Dendritic cell treated with granulocyte-macrophage colony-stimulating factor and Interleukin-4, amounts not matched to agents 40 ng/mL and 50 ng/mL, for 4 days (primary cell): ENCODE measurements around the gene RRM2.

ENCODE experiments used
- H3K27ac Mint-ChIP-seq: one replicate; pipeline ENCODE4 v1.8.0; 2022; ENCODE audit warnings: mild to moderate bottlenecking, mixed read lengths
- H3K27me3 Mint-ChIP-seq: one replicate; pipeline ENCODE4 v1.8.0; 2022; ENCODE audit warnings: mild to moderate bottlenecking, mixed read lengths
- H3K36me3 Mint-ChIP-seq: one replicate; pipeline ENCODE4 v1.8.0; 2022; ENCODE audit warnings: low read depth, mixed read lengths
- H3K4me1 Mint-ChIP-seq: one replicate; pipeline ENCODE4 v1.8.0; 2022; ENCODE audit warnings: low read depth, mixed read lengths
- H3K4me3 Mint-ChIP-seq: one replicate; pipeline ENCODE4 v1.8.0; 2022; ENCODE audit warnings: mild to moderate bottlenecking, moderate library complexity, mixed read lengths
- H3K9me3 Mint-ChIP-seq: one replicate; pipeline ENCODE4 v1.8.0; 2022; ENCODE audit warnings: mixed read lengths
- intact Hi-C: fragments of 100-400 bp; cut with micrococcal nuclease; formaldehyde crosslinking; loops from one replicate; pipeline ENCODE4 v1.15.0; 2022

RRM2 gene

DNA sequence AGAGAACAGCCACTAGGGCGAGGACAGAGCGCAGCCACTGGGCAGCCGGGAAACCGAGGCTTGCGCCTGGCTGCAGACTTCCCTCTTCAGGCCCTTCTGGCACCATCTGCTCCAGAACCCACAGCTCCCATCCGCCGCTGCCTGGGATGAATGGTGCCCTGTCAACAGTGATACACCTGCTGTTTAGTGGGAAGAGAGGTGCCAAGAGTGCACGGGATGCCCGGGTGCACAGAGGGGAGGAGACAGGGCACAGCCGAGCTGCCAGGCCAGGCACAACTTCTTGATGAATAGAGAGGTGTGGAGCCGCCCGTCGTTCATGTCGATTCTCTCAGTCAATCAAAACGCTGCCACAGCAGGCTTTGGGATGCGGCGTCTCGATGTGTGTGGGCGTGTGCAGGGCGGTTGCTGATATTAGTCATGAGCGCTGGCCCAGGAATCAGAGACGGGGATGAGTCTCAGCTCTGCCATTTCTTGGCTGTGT is 39.5 kb downstream of the RRM2 start:
- H3K27me3 Mint-ChIP-seq: no peaks in the 10 kb centered on the region
- intact Hi-C loops: no loop called here
- no peak overlapping the region for H3K27ac Mint-ChIP-seq
- peaks cover 14% of the 10 kb centered on the region for H3K36me3 Mint-ChIP-seq
- H3K9me3 Mint-ChIP-seq: no peaks in the 10 kb centered on the region
- H3K4me1 Mint-ChIP-seq: peaks cover 6% of the 10 kb centered on the region
- no peak overlapping the region for H3K4me3 Mint-ChIP-seq

- H3K27ac Mint-ChIP-seq: no peak overlapping the region
- no peaks in the 10 kb centered on the region for H3K9me3 Mint-ChIP-seq
- intact Hi-C loops: no loop called here
- H3K4me3 Mint-ChIP-seq: no peak overlapping the region
- H3K4me1 Mint-ChIP-seq: peaks cover 6% of the 10 kb centered on the region
- H3K27me3 Mint-ChIP-seq: no peaks in the 10 kb centered on the region
- peaks cover 14% of the 10 kb centered on the region for H3K36me3 Mint-ChIP-seq
These were observed 40.3 kb downstream of the RRM2 start for GRCh38 chr2:10162586-10163497.

DNA sequence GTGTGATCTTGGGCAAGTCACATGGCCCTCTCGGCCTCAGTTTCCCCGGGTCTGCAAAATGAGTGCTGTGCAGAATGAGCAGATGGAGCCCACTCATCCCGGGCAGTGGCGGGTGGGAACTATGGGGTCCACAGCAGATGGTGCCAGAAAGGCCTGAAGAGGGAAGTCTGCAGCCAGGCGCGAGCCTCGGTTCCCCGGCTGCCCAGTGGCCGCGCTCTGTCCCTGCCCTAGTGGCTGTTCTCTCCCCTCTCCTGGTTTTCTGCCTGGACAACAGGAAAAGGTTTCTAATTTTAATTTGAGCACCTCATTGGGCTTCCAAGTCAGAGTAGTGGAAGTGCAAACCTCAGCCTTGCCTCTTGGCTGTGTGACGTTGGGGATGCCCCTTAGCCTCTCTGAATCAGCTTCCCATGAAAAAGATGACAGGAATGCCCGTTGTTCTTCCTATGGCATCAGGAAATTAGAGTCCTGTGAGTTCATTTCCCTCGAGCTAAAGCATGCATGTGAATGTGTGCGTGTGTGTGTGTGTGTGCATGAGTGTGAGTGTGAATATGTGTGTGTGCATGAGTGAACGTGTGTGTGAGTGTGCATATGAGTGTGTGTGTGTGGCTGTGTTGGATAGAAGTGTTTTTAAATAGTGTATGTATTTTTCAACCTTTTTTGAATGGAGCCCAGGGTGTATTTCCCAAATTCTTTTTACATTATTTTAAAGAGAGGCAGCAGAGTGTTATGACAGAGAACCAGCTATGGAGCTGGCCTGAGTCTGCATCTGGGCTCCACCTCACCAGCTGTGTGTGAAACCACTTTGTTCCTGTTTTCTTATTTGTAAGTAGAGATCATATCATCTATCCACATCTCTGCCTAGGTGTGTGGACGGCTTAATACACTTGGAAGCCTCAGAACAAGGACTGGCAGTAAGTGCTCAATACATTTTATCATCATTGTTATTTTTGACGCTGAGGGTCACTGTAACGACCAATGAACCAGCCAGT is 41.3 kb downstream of the RRM2 start:
- Mint-ChIP-seq H3K27me3 (no peaks in the 10 kb centered on the region), H3K9me3 (no peaks in the 10 kb centered on the region), H3K4me1 (peaks cover 6% of the 10 kb centered on the region), H3K36me3 (peaks cover 14% of the 10 kb centered on the region), H3K4me3 (no peak overlapping the region), H3K27ac (no peak overlapping the region)
- intact Hi-C loops: no loop called here

GRCh38 chr2:10164601-10165000 is 42.1 kb downstream of the RRM2 start:
- Mint-ChIP-seq H3K4me3 (no peak overlapping the region), H3K27ac (no peak overlapping the region)
- intact Hi-C loops: no loop called here

GRCh38 chr2:10165282-10165681 is 42.7 kb downstream of the RRM2 start:
- Mint-ChIP-seq H3K4me3 (no peak overlapping the region), H3K27me3 (no peaks in the 10 kb centered on the region), H3K4me1 (peaks cover 6% of the 10 kb centered on the region), H3K27ac (no peak overlapping the region), H3K36me3 (peaks cover 14% of the 10 kb centered on the region), H3K9me3 (no peaks in the 10 kb centered on the region)
- intact Hi-C loops: no loop called here

More at GRCh38 chr2:10164601-10165000, 42.1 kb downstream of the RRM2 start:
- Mint-ChIP-seq H3K4me1 (peaks cover 6% of the 10 kb centered on the region), H3K27me3 (no peaks in the 10 kb centered on the region), H3K9me3 (no peaks in the 10 kb centered on the region), H3K36me3 (peaks cover 14% of the 10 kb centered on the region)

GRCh38 chr2:10165861-10166675 is 43.5 kb downstream of the RRM2 start:
- H3K4me3 Mint-ChIP-seq: no peak overlapping the region
- H3K27me3 Mint-ChIP-seq: no peaks in the 10 kb centered on the region
- peaks cover 7% of the 10 kb centered on the region for H3K36me3 Mint-ChIP-seq
- H3K27ac Mint-ChIP-seq: no peak overlapping the region
- intact Hi-C loops: no loop called here
- H3K9me3 Mint-ChIP-seq: no peaks in the 10 kb centered on the region
- H3K4me1 Mint-ChIP-seq: peaks cover 6% of the 10 kb centered on the region

DNA sequence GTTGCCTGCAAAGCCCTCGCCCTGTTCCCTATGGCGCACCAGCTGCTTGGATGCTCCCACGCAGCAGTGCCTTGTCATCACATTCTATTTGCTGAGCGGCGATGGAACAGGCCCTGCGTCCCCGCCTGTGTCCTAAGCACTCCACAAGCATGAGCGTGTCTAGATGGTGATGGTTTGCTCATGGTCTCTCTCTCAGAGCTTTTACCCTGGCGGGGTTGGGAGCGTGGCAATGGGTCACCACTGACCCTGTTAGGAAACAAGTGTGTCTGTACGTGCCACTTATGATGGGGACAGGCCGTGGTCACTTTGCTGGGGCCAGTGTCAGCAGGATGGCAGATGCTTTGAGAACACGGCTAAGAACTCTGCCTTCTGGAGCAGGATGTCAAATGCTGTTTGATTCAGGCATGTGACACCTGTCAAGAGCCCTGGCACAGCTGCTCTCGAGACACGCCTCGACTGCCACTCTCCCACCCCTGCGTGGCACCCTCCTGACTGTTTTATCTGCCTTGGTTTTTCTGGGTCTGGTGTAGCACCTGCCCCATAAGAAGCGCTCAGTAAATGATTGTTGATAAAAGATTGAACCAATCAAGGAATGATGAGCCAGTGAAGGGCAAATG is 44.2 kb downstream of the RRM2 start:
- intact Hi-C loops: no loop called here
- no peaks in the 10 kb centered on the region for H3K27me3 Mint-ChIP-seq
- peaks cover 6% of the 10 kb centered on the region for H3K4me1 Mint-ChIP-seq
- no peaks in the 10 kb centered on the region for H3K9me3 Mint-ChIP-seq
- H3K27ac Mint-ChIP-seq: no peak overlapping the region
- no peak overlapping the region for H3K4me3 Mint-ChIP-seq
- no peaks in the 10 kb centered on the region for H3K36me3 Mint-ChIP-seq

GRCh38 chr2:10167316-10167715 is 44.8 kb downstream of the RRM2 start:
- Mint-ChIP-seq H3K27me3 (no peaks in the 10 kb centered on the region), H3K4me3 (no peak overlapping the region), H3K9me3 (no peaks in the 10 kb centered on the region), H3K4me1 (peaks cover 6% of the 10 kb centered on the region), H3K27ac (no peak overlapping the region), H3K36me3 (no peaks in the 10 kb centered on the region)
- intact Hi-C loops: no loop called here

DNA sequence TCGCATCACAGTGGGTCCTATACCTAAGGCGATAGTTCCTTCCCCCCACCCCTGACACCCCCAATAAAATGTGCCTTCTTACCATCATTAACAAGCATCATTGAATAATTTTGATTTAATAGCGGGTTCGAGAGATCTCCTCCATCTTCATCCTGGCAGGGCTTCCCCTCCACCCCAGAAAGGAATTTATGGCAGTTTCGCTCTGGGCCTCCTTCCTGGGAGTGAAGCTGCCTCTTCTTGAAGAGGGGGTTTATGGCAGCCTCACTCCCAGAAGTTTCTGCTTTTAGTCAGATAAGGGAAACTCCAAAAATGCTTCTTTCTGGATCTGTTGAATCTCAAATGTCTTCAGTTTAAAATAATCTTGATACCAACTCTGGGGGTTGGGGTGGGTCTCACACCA is 45.7 kb downstream of the RRM2 start:
- Mint-ChIP-seq H3K4me3 (no peak overlapping the region), H3K27me3 (no peaks in the 10 kb centered on the region), H3K4me1 (peaks cover 6% of the 10 kb centered on the region), H3K36me3 (no peaks in the 10 kb centered on the region), H3K9me3 (no peaks in the 10 kb centered on the region), H3K27ac (no peak overlapping the region)
- intact Hi-C loops: no loop called here

DNA sequence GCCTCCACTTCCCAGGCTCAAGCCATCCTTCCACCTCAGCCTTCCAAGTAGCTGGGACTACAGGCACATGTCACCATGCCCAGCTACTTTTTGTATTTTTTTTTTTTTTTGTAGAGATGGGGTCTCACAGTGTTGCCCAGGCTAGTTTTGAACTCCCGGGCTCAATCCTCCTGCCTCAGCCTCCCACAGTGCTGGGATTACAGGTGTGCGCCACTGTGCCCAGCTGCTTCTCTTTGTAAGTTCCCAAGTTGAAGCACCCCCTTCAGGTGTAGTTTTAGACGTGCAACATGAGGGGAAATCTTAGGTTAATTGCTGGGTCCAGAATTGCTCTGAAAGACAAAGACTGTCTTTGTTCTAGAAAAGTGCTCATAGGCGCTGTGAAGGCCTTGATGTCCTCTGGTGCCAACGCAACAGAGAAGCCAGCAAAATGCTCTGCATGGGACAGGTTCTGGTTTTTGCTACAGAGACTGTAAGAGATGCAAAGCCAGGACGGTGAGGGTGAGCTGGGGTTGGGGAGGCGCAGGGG is 46.6 kb downstream of the RRM2 start:
- Mint-ChIP-seq H3K27me3 (no peaks in the 10 kb centered on the region), H3K36me3 (no peaks in the 10 kb centered on the region), H3K4me1 (peaks cover under 1% of the 10 kb centered on the region), H3K27ac (no peak overlapping the region), H3K4me3 (no peak overlapping the region), H3K9me3 (no peaks in the 10 kb centered on the region)
- intact Hi-C loops: no loop called here

GRCh38 chr2:10169581-10169980 is 47.0 kb downstream of the RRM2 start:
- no peak overlapping the region for H3K4me3 Mint-ChIP-seq
- intact Hi-C loops: no loop called here
- H3K36me3 Mint-ChIP-seq: no peaks in the 10 kb centered on the region
- H3K4me1 Mint-ChIP-seq: no peaks in the 10 kb centered on the region
- no peak overlapping the region for H3K27ac Mint-ChIP-seq
- H3K27me3 Mint-ChIP-seq: no peaks in the 10 kb centered on the region
- H3K9me3 Mint-ChIP-seq: no peaks in the 10 kb centered on the region

GRCh38 chr2:10170256-10170655 is 47.7 kb downstream of the RRM2 start:
- no peaks in the 10 kb centered on the region for H3K36me3 Mint-ChIP-seq
- no peaks in the 10 kb centered on the region for H3K4me1 Mint-ChIP-seq
- no peak overlapping the region for H3K4me3 Mint-ChIP-seq
- no peaks in the 10 kb centered on the region for H3K27me3 Mint-ChIP-seq
- H3K9me3 Mint-ChIP-seq: no peaks in the 10 kb centered on the region
- intact Hi-C loops: no loop called here
- no peak overlapping the region for H3K27ac Mint-ChIP-seq
